Inflammatory macrophage treated with lipopolysaccharide for 4 hours (primary cell): ENCODE data around the gene BOK.

Source experiments
- DNase-seq: peaks from one replicate; pipeline ENCODE4 v3.0.0-alpha.2; 2020

BOK gene

GRCh38 chr2:241607162-241607885, 48.8 kb downstream of the BOK start:
- no peak for DNase-seq

- no peak for DNase-seq
These were observed 50.3 kb downstream of the BOK start for GRCh38 chr2:241608881-241609280.

GRCh38 chr2:241609859-241610793, 51.6 kb downstream of the BOK start:
- DNase-seq: peak; percentile 77

DNA sequence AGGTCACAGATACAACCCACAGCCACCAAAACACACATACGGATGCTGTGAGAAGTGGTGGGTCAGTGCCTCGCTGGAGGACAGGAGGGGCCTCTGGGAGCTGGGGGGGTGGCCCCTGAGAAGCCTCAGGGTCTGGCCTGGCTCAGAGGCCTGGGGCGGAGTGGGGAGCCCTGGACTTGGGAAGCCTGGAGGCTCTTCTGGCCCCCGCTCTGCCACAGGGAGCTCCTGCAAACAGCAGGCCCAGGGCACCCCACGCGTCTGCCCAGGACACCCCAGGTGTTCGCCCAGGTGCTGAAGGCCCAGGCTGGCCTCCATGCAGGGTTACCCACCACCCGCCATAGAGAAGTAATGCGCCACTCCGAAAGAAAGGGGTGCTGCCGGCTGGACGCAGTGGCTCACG, 52.5 kb downstream of the BOK start:
- DNase-seq: no peak

GRCh38 chr2:241612156-241613016, 53.8 kb downstream of the BOK start:
- DNase-seq: no peak

DNA sequence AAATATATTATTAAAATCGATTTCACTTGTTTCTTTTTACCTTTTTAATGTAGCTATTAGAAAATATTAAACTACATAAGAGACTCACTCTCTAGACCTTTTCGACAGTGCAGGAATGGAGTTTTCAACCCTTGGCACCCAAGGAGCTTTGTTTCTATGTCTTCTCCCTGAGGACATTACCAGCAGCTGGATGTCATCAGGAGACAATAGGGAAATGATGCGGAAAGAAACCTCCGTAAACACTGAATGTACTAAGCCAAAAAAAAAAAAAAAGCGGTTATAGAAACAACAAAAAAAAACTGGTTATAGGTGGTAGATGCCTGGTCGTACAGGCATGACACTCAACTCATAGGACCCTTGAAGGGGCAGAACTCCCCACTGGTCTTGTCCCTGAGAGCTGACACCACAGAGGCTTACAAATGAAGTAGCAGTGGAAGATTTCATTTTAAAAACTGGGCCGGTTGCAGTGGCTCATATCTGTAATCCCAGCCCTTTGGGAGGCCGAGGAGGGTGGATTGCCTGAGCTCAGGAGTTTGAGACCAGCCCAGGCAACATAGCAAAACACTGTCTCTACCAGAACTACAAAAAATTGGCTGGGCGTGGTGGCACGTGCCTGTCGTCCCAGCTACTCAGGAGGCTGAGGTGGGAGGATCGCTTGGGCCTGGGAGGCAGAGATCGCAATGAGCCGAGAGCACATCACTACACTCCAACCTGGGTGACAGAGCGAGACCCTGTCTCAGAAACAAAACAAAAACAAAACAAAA, 54.7 kb downstream of the BOK start:
- DNase-seq: no peak

GRCh38 chr2:241615041-241615440, 56.5 kb downstream of the BOK start:
- no peak for DNase-seq

DNA sequence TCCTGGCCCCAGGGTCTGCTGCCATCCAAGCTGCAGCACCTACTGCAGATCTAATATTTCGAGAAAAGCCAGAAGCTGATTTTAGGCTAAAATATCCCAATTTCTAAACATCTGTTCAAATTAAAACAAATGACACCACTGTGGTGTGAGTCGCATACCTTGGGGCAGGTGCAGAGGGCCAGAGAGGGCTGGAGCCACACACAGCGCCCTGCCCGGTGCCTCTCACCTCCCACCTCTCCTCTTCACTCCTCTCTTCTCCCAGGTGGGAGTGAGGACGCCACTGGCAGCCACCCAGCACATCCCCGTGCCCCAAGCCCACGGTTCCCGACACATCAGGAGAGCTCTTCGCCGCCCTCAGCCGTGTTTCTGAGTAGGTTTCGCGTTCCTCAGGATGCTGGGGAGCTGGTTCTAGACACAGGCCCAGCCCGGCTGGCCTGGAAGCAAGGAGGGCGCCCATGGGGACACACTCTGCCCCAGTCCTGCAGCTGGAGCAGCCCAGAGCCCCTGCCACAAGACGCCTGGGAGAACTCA, 57.0 kb downstream of the BOK start:
- DNase-seq: no peak

GRCh38 chr2:241616168-241617125, 57.9 kb downstream of the BOK start:
- DNase-seq: no peak

DNA sequence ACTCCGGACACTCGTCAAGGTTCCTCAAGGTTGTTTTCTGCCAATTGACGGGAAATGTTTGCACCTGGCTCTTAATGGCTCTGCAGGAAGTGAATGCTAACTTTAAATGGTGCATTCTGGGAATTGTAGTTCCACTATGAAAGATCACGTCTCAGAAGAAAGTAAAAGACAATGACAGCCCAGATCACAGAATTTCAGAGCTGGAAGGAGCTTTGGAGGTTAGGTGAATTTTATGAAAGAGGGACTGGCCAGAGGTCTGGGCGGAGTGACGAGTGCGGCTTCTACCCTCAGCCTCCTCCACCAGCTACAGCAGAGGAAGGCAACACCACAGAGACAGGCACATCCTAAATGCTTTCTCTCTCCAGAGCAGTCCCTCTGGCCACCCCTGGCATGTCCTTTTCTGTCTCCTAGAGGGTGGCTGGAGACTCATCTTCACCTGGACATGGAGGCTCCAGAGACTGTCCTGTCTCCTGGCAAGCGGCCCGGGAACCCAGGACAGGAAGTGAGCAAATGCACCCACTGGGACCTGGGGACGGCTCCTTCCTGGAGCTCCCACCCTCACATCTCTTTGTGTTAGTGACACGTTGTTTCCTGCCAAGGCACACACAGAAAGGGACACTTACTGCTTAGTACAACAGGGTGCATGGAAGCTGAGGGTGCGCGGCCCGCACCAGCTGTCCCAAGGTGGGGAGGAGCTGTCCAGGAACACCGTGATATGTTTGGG, 59.0 kb downstream of the BOK start:
- DNase-seq: peak; percentile 31

- DNase-seq: no peak
These were observed 59.8 kb downstream of the BOK start for GRCh38 chr2:241618296-241618805.

GRCh38 chr2:241618829-241619228, 60.3 kb downstream of the BOK start:
- DNase-seq: no peak

DNA sequence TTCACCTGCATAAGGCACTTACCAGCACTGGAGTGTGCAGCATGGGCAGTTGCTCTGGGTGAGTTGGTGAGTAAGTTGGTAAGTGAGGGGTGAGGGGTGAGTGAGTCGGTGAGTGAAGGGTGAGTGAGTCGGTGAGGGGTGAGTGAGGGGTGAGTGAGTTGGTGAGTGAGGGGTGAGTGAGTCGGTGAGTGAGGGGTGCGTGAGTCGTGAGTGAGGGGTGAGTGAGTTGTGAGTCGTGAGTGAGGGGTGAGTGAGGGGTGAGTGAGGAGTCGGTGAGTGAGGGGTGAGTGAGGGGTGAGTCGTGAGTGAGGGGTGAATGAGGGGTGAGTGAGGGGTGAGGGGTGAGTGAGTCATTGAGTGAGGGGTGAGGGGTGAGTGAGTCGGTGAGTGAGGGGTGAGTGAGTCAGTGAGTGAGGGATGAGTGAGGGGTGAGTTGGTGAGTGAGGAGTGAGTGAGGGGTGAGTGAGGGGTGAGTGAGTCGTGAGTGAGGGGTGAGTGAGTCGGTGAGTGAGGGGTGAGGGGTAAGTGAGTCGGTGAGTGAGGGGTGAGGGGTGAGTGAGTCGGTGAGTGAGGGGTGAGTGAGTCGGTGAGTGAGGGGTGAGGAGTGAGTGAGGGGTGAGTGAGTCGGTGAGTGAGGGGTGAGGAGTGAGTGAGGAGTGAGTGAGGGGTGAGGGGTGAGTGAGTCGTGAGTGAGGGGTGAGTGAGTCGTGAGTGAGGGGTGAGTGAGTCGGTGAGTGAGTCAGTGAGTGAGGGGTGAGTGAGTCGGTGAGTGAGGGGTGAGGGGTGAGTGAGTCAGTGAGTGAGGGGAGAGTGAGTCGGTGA, 61.3 kb downstream of the BOK start:
- no peak for DNase-seq

DNA sequence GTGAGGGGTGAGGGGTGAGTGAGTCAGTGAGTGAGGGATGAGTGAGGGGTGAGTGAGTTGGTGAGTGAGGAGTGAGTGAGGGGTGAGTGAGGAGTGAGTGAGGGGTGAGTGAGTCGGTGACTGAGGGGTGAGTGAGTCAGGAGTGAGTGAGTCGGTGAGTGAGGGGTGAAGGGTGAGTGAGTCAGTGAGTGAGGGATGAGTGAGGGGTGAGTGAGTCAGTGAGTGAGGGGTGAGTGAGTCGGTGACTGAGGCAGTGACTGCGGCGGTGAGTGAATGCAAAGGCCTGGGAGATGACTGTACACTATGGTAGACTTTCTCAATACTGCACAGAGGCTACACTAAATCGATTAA, 61.8 kb downstream of the BOK start:
- DNase-seq: peak; percentile 47
